ENCODE results near the gene PARL.

DNA sequence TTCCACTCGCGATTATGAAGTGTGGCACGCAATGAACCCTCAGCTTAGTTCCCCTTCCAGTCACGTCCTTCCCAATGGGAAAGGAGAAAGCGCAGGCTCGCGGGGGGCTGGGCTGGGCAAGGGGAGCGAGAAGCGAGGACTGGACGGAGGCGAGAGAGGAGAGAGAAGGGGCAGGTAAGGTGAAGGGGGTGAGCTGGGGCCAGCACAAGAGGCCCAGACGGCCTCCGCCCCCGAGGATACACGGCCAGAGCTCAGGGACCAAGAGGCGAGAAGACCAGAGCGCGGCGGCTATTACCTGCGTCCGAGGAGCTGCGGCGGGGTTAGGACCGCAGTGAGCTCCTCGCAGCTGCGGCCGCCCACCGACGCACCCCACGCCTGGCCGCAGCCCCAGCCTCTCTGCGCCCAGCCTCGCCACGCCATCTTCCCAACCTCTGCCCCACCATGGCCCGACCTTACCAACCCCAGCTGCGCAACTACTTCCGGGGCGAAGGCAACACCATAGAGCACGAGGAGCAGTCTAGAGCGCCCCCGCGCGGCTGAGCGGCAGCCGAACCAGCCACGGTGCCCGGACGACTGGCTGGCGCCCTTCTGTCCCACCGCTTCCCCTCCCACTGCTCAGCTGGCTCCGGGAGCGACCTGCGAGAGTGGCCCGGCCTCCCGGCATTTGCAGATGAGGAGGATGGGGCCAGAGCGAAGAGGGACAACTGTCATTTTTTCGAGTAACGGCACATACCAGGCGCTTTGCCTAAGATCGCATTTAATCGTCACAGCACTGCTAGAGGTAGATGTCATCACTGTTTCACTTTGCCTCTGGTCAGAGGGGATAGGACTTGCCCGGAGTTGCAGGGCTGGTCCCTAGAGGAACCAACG lies at the start of gene PARL:
- TF ChIP-seq, protein P1, sequence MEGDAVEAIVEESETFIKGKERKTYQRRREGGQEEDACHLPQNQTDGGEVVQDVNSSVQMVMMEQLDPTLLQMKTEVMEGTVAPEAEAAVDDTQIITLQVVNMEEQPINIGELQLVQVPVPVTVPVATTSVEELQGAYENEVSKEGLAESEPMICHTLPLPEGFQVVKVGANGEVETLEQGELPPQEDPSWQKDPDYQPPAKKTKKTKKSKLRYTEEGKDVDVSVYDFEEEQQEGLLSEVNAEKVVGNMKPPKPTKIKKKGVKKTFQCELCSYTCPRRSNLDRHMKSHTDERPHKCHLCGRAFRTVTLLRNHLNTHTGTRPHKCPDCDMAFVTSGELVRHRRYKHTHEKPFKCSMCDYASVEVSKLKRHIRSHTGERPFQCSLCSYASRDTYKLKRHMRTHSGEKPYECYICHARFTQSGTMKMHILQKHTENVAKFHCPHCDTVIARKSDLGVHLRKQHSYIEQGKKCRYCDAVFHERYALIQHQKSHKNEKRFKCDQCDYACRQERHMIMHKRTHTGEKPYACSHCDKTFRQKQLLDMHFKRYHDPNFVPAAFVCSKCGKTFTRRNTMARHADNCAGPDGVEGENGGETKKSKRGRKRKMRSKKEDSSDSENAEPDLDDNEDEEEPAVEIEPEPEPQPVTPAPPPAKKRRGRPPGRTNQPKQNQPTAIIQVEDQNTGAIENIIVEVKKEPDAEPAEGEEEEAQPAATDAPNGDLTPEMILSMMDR (IDR thresholded peaks at IDR 0.05 in 4 of 5, conservative IDR thresholded peaks at IDR 0.05 in 1 of 5), result peak; percentile 93 to 96 (median 96)
- peak; percentile 43 to 72 for TF ChIP-seq POLR2A (IDR thresholded peaks at IDR 0.05)
